Stimulated activated CD8-positive, alpha-beta memory T cell treated with anti-CD3 and anti-CD28 coated beads, Interleukin-4, amount 100 ng/mL, for 24 hours (primary cell): Measurements from ENCODE around the gene MYH11.
"Not testable (repeated sequence)": the region's sequence is repeated elsewhere in the genome, so short reads cannot be mapped to it uniquely, and the experiment has no call there.

ENCODE experiments used
- DNase-seq: peaks from one replicate; pipeline ENCODE4 v3.0.0-alpha.2; 2020; ENCODE audit warnings: low read depth

Gene MYH11

GRCh38 chr16:15749985-15750384 is 106.8 kb downstream of the MYH11 start:
- no peak for DNase-seq

- DNase-seq, result no peak
Observed at GRCh38 chr16:15749371-15749770, 107.5 kb downstream of the MYH11 start.

- no peak for DNase-seq
Observed at GRCh38 chr16:15748654-15749053, 108.2 kb downstream of the MYH11 start.

GRCh38 chr16:15747937-15748336 is 108.9 kb downstream of the MYH11 start:
- no peak for DNase-seq

GRCh38 chr16:15746332-15746731 is 110.5 kb downstream of the MYH11 start:
- DNase-seq, result no peak

GRCh38 chr16:15743657-15744056 is 113.2 kb downstream of the MYH11 start:
- DNase-seq, result no peak

- no peak for DNase-seq
Observed at GRCh38 chr16:15742716-15743115, 114.1 kb downstream of the MYH11 start.

- no peak for DNase-seq
Observed at GRCh38 chr16:15741207-15741871, 115.5 kb downstream of the MYH11 start.

GRCh38 chr16:15739950-15740349 is 116.9 kb downstream of the MYH11 start:
- no peak for DNase-seq

GRCh38 chr16:15739464-15739863 is 117.4 kb downstream of the MYH11 start:
- DNase-seq, result no peak

- DNase-seq, result no peak
Observed at GRCh38 chr16:15737140-15737644, 119.6 kb downstream of the MYH11 start.

GRCh38 chr16:15736529-15736928 is 120.3 kb downstream of the MYH11 start:
- no peak for DNase-seq

- DNase-seq, result no peak
Observed at GRCh38 chr16:15735610-15736009, 121.2 kb downstream of the MYH11 start.

- DNase-seq, result no peak
Observed at GRCh38 chr16:15732416-15732815, 124.4 kb downstream of the MYH11 start.

- no peak for DNase-seq
Observed at GRCh38 chr16:15729152-15729551, 127.7 kb downstream of the MYH11 start.

- DNase-seq, result not testable (repeated sequence)
Observed at GRCh38 chr16:15727697-15728096, 129.1 kb downstream of the MYH11 start.

GRCh38 chr16:15726715-15727114 is 130.1 kb downstream of the MYH11 start:
- DNase-seq, result no peak

- no peak for DNase-seq
Observed at GRCh38 chr16:15725641-15726240, 131.1 kb downstream of the MYH11 start.

- DNase-seq, result no peak
Observed at GRCh38 chr16:15723808-15724207, 133.0 kb downstream of the MYH11 start.

GRCh38 chr16:15721018-15721417 is 135.8 kb downstream of the MYH11 start:
- no peak for DNase-seq

GRCh38 chr16:15716694-15717447 is 140.0 kb downstream of the MYH11 start:
- DNase-seq, result no peak

- no peak for DNase-seq
Observed at GRCh38 chr16:15715221-15715620, 141.6 kb downstream of the MYH11 start.
